Activated CD8-positive, alpha-beta memory T cell treated with anti-CD3 and anti-CD28 coated beads, Interleukin-2, amount 50 U/mL, for 48 hours (primary cell): ENCODE measurements around the gene HPSE2.

ENCODE experiments used
- DNase-seq: peaks from one replicate; pipeline ENCODE4 v3.0.0-alpha.2; 2020

The HPSE2 gene

GRCh38 chr10:98482096-98482495 lies 753.6 kb downstream of the HPSE2 start:
- DNase-seq, result no peak

GRCh38 chr10:98481404-98481945 lies 754.2 kb downstream of the HPSE2 start:
- no peak for DNase-seq

GRCh38 chr10:98478430-98479222 lies 757.0 kb downstream of the HPSE2 start:
- DNase-seq, result no peak

GRCh38 chr10:98477861-98478260 lies 757.8 kb downstream of the HPSE2 start:
- no peak for DNase-seq

GRCh38 chr10:98474628-98475027 lies 761.0 kb downstream of the HPSE2 start:
- no peak for DNase-seq

GRCh38 chr10:98472196-98472595 lies 763.5 kb downstream of the HPSE2 start:
- DNase-seq, result no peak

- DNase-seq, result no peak
Observed at GRCh38 chr10:98470850-98471249, 764.8 kb downstream of the HPSE2 start.

GRCh38 chr10:98469001-98469931 lies 766.4 kb downstream of the HPSE2 start:
- no peak for DNase-seq

- DNase-seq, result peak; percentile 76
Observed at GRCh38 chr10:98467506-98468318, 767.9 kb downstream of the HPSE2 start.

GRCh38 chr10:98466861-98467505 lies 768.7 kb downstream of the HPSE2 start:
- no peak for DNase-seq

GRCh38 chr10:98465866-98466265 lies 769.8 kb downstream of the HPSE2 start:
- DNase-seq, result no peak

GRCh38 chr10:98463976-98464754 lies 771.5 kb downstream of the HPSE2 start:
- DNase-seq, result no peak

- no peak for DNase-seq
Observed at GRCh38 chr10:98463016-98463415, 772.6 kb downstream of the HPSE2 start.

GRCh38 chr10:98461500-98461842 lies 774.2 kb downstream of the HPSE2 start:
- DNase-seq, result no peak

GRCh38 chr10:98460837-98461499 lies 774.7 kb downstream of the HPSE2 start:
- no peak for DNase-seq

- DNase-seq, result no peak
Observed at GRCh38 chr10:98458809-98459784, 776.6 kb downstream of the HPSE2 start.

GRCh38 chr10:98457721-98458120 lies 777.9 kb downstream of the HPSE2 start:
- no peak for DNase-seq

- no peak for DNase-seq
Observed at GRCh38 chr10:98456686-98457482, 778.8 kb downstream of the HPSE2 start.
